NCI-H82 treated with DMSO at 0.1 percent for 48 hours (cell line): ENCODE measurements around the gene MEGF11.
A peak's percentile ranks its signal among the peaks of the same experiment; 100 is the strongest.

Experiments used
- DNase-seq: peaks from one replicate; lab custom pipeline; 2025; ENCODE audit not compliant: unreplicated experiment; lab: John Stamatoyannopoulos, UW

The MEGF11 gene

GRCh38 chr15:66096688-66097058, 156.9 kb downstream of the MEGF11 start:
- no peak for DNase-seq

- peak; percentile 73 for DNase-seq
These were observed 157.5 kb downstream of the MEGF11 start for GRCh38 chr15:66095871-66096687.

GRCh38 chr15:66094331-66094730, 159.2 kb downstream of the MEGF11 start:
- DNase-seq = peak; percentile 88

GRCh38 chr15:66092053-66093016, 161.2 kb downstream of the MEGF11 start:
- no peak for DNase-seq

- no peak for DNase-seq
These were observed 164.0 kb downstream of the MEGF11 start for GRCh38 chr15:66089509-66089908.

- no peak for DNase-seq
These were observed 164.5 kb downstream of the MEGF11 start for GRCh38 chr15:66089049-66089448.

GRCh38 chr15:66085128-66085527, 168.4 kb downstream of the MEGF11 start:
- peak; percentile 17 for DNase-seq

- DNase-seq = no peak
These were observed 168.8 kb downstream of the MEGF11 start for GRCh38 chr15:66084704-66085103.

GRCh38 chr15:66080717-66081398, 172.7 kb downstream of the MEGF11 start:
- no peak for DNase-seq

- no peak for DNase-seq
These were observed 174.6 kb downstream of the MEGF11 start for GRCh38 chr15:66078929-66079275.

GRCh38 chr15:66078196-66078928, 175.2 kb downstream of the MEGF11 start:
- no peak for DNase-seq

GRCh38 chr15:66077320-66077663, 176.3 kb downstream of the MEGF11 start:
- no peak for DNase-seq

- DNase-seq = no peak
These were observed 176.8 kb downstream of the MEGF11 start for GRCh38 chr15:66076591-66077319.

GRCh38 chr15:66075947-66076346, 177.6 kb downstream of the MEGF11 start:
- DNase-seq = no peak

GRCh38 chr15:66072616-66073361, 180.8 kb downstream of the MEGF11 start:
- DNase-seq = no peak

- no peak for DNase-seq
These were observed 181.6 kb downstream of the MEGF11 start for GRCh38 chr15:66071921-66072295.

GRCh38 chr15:66071160-66071920, 182.2 kb downstream of the MEGF11 start:
- no peak for DNase-seq

GRCh38 chr15:66070220-66070934, 183.2 kb downstream of the MEGF11 start:
- DNase-seq = no peak
